GM21825 (cell line): Measurements from ENCODE around the gene TXNDC11.

Experiments
- ATAC-seq: cut with Tn5 transposase; IDR thresholded peaks from one replicate; pipeline ENCODE4 v1.9.1; 2021; ENCODE audit warnings: mild to moderate bottlenecking, moderate library complexity; ENCODE audit not compliant: unreplicated experiment

The TXNDC11 gene

GRCh38 chr16:11676799-11677198, 65.9 kb downstream of the TXNDC11 start:
- ATAC-seq, result no peak

GRCh38 chr16:11675561-11676511, 66.8 kb downstream of the TXNDC11 start:
- no peak for ATAC-seq

GRCh38 chr16:11674818-11675560, 67.7 kb downstream of the TXNDC11 start:
- no peak for ATAC-seq

- no peak for ATAC-seq
Measured at GRCh38 chr16:11674001-11674817, 68.4 kb downstream of the TXNDC11 start.

GRCh38 chr16:11673091-11674000, 69.3 kb downstream of the TXNDC11 start:
- no peak for ATAC-seq

GRCh38 chr16:11672206-11673090, 70.2 kb downstream of the TXNDC11 start:
- no peak for ATAC-seq

GRCh38 chr16:11671676-11672075, 71.0 kb downstream of the TXNDC11 start:
- no peak for ATAC-seq

GRCh38 chr16:11671271-11671670, 71.4 kb downstream of the TXNDC11 start:
- no peak for ATAC-seq

GRCh38 chr16:11670171-11671131, 72.2 kb downstream of the TXNDC11 start:
- no peak for ATAC-seq

- ATAC-seq, result peak; percentile 24
Measured at GRCh38 chr16:11669380-11670146, 73.1 kb downstream of the TXNDC11 start.

GRCh38 chr16:11668623-11669379, 73.9 kb downstream of the TXNDC11 start:
- ATAC-seq, result no peak

GRCh38 chr16:11667824-11668622, 74.6 kb downstream of the TXNDC11 start, which contains the start of gene SNN:
TSS of gene SNN (plus strand) at chr16:11668455. CDS start at chr16:11676060, 7,605 bp downstream.
- peak; percentile 45 for ATAC-seq

GRCh38 chr16:11667221-11667823, 75.3 kb downstream of the TXNDC11 start:
- ATAC-seq, result no peak

- ATAC-seq, result no peak
Measured at GRCh38 chr16:11666103-11667055, 76.3 kb downstream of the TXNDC11 start.
